Trophoblast cell (in vitro differentiated cells and primary cell): ENCODE data around the gene MBD3L2.

Source experiments
- DNase-seq, 2 donors: peaks; one replicate each; pipeline ENCODE4 v3.0.0-alpha.2; 2016
- H2AFZ ChIP-seq: 2 replicates; pipeline ENCODE4 v1.6.1; 2013; ENCODE audit warnings: low read length, moderate library complexity, mild to moderate bottlenecking; ENCODE audit not compliant: insufficient read depth, poor library complexity
- H2AK5ac ChIP-seq: 2 replicates; pipeline ENCODE4 v1.6.1; 2013; ENCODE audit warnings: mild to moderate bottlenecking, low read length
- H2BK120ac ChIP-seq: 2 replicates; pipeline ENCODE4 v1.6.1; 2013; ENCODE audit warnings: low read length, mild to moderate bottlenecking, moderate library complexity; ENCODE audit not compliant: insufficient read depth, poor library complexity
- H2BK12ac ChIP-seq: 2 replicates; pipeline ENCODE4 v1.6.1; 2013; ENCODE audit warnings: mild to moderate bottlenecking, low read length, moderate library complexity
- H2BK5ac ChIP-seq: 2 replicates; pipeline ENCODE4 v1.6.1; 2013; ENCODE audit warnings: low read length, low read depth, moderate library complexity, mild to moderate bottlenecking; ENCODE audit not compliant: poor library complexity
- H3K14ac ChIP-seq: 2 replicates; pipeline ENCODE4 v1.6.1; 2013; ENCODE audit warnings: mild to moderate bottlenecking, low read length
- H3K18ac ChIP-seq: 2 replicates; pipeline ENCODE4 v1.6.1; 2013; ENCODE audit warnings: mild to moderate bottlenecking, low read length
- H3K23ac ChIP-seq: 2 replicates; pipeline ENCODE4 v1.6.1; 2013; ENCODE audit warnings: low read length
- H3K27ac ChIP-seq: 2 replicates; pipeline ENCODE4 v1.5.1; 2013; ENCODE audit warnings: low read depth, mild to moderate bottlenecking, inconsistent platforms, low read length, moderate library complexity
- H3K27me3 ChIP-seq: 2 replicates; pipeline ENCODE4 v1.6.1; 2013; ENCODE audit warnings: inconsistent platforms, mild to moderate bottlenecking, low read length, moderate library complexity; ENCODE audit not compliant: insufficient read depth
- H3K36me3 ChIP-seq, 2 experiments: 1 replicate in 1 of 2; 2 replicates in 1 of 2; pipeline ENCODE4 v1.6.1; 2013; ENCODE audit warnings: low read length in 2 of 2, mild to moderate bottlenecking in 2 of 2, moderate library complexity in 1 of 2; ENCODE audit not compliant: insufficient read depth in 2 of 2, control insufficient read depth in 1 of 2
- H3K4ac ChIP-seq: 2 replicates; pipeline ENCODE4 v1.6.1; 2013; ENCODE audit warnings: low read depth, mild to moderate bottlenecking, low read length, moderate library complexity
- H3K4me1 ChIP-seq, 2 experiments: 1 replicate in 1 of 2; 2 replicates in 1 of 2; pipeline ENCODE4 v1.6.1; 2013; ENCODE audit warnings: low read length in 2 of 2, mild to moderate bottlenecking in 2 of 2, moderate library complexity in 1 of 2; ENCODE audit not compliant: insufficient read depth in 2 of 2, control insufficient read depth in 1 of 2
- H3K4me2 ChIP-seq: 2 replicates; pipeline ENCODE4 v1.6.1; 2013; ENCODE audit warnings: inconsistent platforms, mild to moderate bottlenecking, low read length, moderate library complexity
- H3K4me3 ChIP-seq: 2 replicates; pipeline ENCODE4 v1.5.1; 2013; ENCODE audit warnings: mild to moderate bottlenecking, low read depth, low read length, inconsistent platforms
- H3K79me1 ChIP-seq: one replicate; pipeline ENCODE4 v1.6.1; 2013; ENCODE audit warnings: low read length
- H3K79me2 ChIP-seq: 2 replicates; pipeline ENCODE4 v1.6.1; 2013; ENCODE audit warnings: low read length, mild to moderate bottlenecking; ENCODE audit not compliant: control insufficient read depth, insufficient read depth, poor library complexity
- H3K9ac ChIP-seq: 2 replicates; pipeline ENCODE4 v1.6.1; 2013; ENCODE audit warnings: mild to moderate bottlenecking, low read length
- H3K9me3 ChIP-seq: 2 replicates; pipeline ENCODE4 v1.6.1; 2013; ENCODE audit warnings: low read depth, mild to moderate bottlenecking, control low read depth, inconsistent platforms, low read length; ENCODE audit not compliant: insufficient read depth
- H4K12ac ChIP-seq: 2 replicates; pipeline ENCODE4 v1.6.1; 2013; ENCODE audit warnings: low read depth, mild to moderate bottlenecking, low read length, moderate library complexity
- H4K8ac ChIP-seq: 2 replicates; pipeline ENCODE4 v1.6.1; 2013; ENCODE audit warnings: low read depth, mild to moderate bottlenecking, low read length, moderate library complexity
- H4K91ac ChIP-seq: one replicate; pipeline ENCODE4 v1.6.1; 2013; ENCODE audit warnings: low read depth, mild to moderate bottlenecking, low read length, moderate library complexity
- WGBS: extraction: QIAGEN DNeasy Blood & Tissue Kit; methylation state at CpG from one replicate; pipeline ENCODE4 v1.1.7; 2013; ENCODE audit warnings: missing lambda C conversion rate; ENCODE audit not compliant: insufficient read length, insufficient coverage; ENCODE audit errors: extremely low coverage; 5-methylcytosine and 5-hydroxymethylcytosine counted together

Gene MBD3L2

GRCh38 chr19:7078008-7078407 is 28.9 kb downstream of the MBD3L2 start:
- WGBS = no CpG with 5 or more reads among the region's 2 CpGs
- Histone ChIP-seq H3K79me1 (peaks cover 4% of the 10 kb centered on the region), H3K18ac (no peak overlapping the region)

DNA sequence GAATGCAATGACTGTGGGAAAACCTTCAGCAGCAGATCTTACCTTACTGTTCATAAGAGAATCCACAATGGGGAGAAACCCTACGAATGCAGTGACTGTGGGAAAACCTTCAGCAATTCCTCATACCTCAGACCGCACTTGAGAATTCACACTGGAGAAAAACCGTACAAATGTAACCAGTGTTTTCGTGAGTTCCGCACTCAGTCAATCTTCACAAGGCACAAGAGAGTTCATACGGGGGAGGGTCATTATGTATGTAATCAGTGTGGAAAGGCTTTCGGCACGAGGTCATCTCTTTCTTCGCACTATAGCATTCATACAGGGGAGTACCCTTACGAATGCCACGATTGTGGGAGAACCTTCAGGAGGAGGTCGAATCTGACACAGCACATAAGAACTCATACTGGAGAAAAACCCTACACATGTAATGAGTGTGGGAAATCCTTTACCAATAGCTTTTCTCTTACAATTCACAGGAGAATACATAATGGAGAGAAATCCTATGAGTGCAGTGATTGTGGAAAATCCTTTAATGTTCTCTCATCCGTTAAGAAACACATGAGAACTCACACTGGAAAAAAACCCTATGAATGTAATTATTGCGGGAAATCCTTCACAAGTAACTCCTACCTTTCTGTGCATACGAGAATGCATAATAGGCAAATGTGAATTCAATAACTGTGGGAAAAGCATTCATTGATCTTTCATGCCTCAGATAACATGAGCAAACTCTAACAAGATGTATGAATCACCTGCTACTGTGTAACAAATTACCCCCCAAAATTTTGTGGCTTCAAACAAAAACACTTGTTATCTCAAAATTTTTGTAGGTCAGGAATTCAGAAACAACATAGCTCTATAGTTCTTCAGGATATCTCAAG is 34.2 kb downstream of the MBD3L2 start:
- H3K79me1 ChIP-seq = no peaks in the 10 kb centered on the region
- H3K27me3 ChIP-seq = peaks cover 2% of the 10 kb centered on the region
- H2AFZ ChIP-seq = no peak overlapping the region
- peaks cover 33 to 54% of the 10 kb centered on the region in 2 experiments for H3K36me3 ChIP-seq
- no peak overlapping the region for H3K4ac ChIP-seq
- H3K14ac ChIP-seq = no peak overlapping the region
- H3K4me2 ChIP-seq = no peak overlapping the region
- no peak overlapping the region for H3K9ac ChIP-seq
- no peak overlapping the region for H3K27ac ChIP-seq
- H2AK5ac ChIP-seq = no peak overlapping the region
- H3K23ac ChIP-seq = no peak overlapping the region
- no peak overlapping the region for H4K91ac ChIP-seq
- H3K18ac ChIP-seq = no peak overlapping the region
- H3K79me2 ChIP-seq = no peaks in the 10 kb centered on the region
- no peak overlapping the region for H4K8ac ChIP-seq
- no peak overlapping the region for H2BK5ac ChIP-seq
- H4K12ac ChIP-seq = no peak overlapping the region
- H3K9me3 ChIP-seq = peaks cover 45% of the 10 kb centered on the region
- no peaks in the 10 kb centered on the region for H3K4me1 ChIP-seq
- H2BK12ac ChIP-seq = no peak overlapping the region
- DNase-seq = no peak
- H3K4me3 ChIP-seq = no peak overlapping the region
- no CpG with 5 or more reads among the region's 15 CpGs for WGBS
- H2BK120ac ChIP-seq = no peak overlapping the region

More at GRCh38 chr19:7078008-7078407, 28.9 kb downstream of the MBD3L2 start:
- no peak overlapping the region for H2BK120ac ChIP-seq
- peaks cover 52 to 75% of the 10 kb centered on the region in 2 experiments for H3K36me3 ChIP-seq
- H3K27ac ChIP-seq = no peak overlapping the region
- H3K9ac ChIP-seq = no peak overlapping the region
- H3K4me1 ChIP-seq = peaks cover 5% of the 10 kb centered on the region in 2 experiments
- no peak overlapping the region for H4K91ac ChIP-seq
- H2BK5ac ChIP-seq = no peak overlapping the region
- no peak overlapping the region for H3K14ac ChIP-seq
- H3K27me3 ChIP-seq = no peaks in the 10 kb centered on the region
- no peak overlapping the region for H4K12ac ChIP-seq
- H3K4ac ChIP-seq = no peak overlapping the region
- H2AFZ ChIP-seq = no peak overlapping the region
- H4K8ac ChIP-seq = no peak overlapping the region
- H3K4me2 ChIP-seq = no peak overlapping the region
- H3K9me3 ChIP-seq = peaks cover 35% of the 10 kb centered on the region
- H2BK12ac ChIP-seq = no peak overlapping the region
- DNase-seq = no peak
- no peak overlapping the region for H3K4me3 ChIP-seq
- H2AK5ac ChIP-seq = no peak overlapping the region
- H3K23ac ChIP-seq = no peak overlapping the region
- no peaks in the 10 kb centered on the region for H3K79me2 ChIP-seq

DNA sequence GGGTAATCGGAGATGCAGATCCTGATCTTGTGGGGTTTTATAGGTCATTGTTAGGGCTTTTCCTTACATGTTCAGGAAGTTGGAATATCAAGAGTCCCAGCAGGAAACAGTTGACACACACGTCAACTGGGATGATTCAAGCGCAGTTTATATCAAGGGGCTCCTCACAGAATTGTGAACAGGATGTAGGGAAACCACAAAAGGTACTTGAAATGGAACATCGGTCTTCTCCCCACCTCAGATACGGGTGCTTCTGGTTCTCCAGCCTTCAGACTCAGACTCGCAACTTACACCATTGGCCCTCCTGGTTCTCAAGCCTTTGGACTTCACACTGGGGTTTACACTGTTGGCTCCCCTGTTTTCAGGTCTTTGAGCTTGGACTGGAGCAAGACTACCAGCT is 39.9 kb downstream of the MBD3L2 start:
- no CpG with 5 or more reads among the region's 6 CpGs for WGBS
- H3K27me3 ChIP-seq = peaks cover 2% of the 10 kb centered on the region
- no peak overlapping the region for H3K4me3 ChIP-seq
- H3K4ac ChIP-seq = no peak overlapping the region
- no peak overlapping the region for H4K8ac ChIP-seq
- no peak overlapping the region for H2BK120ac ChIP-seq
- H3K18ac ChIP-seq = no peak overlapping the region
- no peaks in the 10 kb centered on the region for H3K4me1 ChIP-seq
- no peaks in the 10 kb centered on the region for H3K79me2 ChIP-seq
- H3K14ac ChIP-seq = no peak overlapping the region
- no peak overlapping the region for H2BK12ac ChIP-seq
- H2AK5ac ChIP-seq = no peak overlapping the region
- H3K36me3 ChIP-seq = peaks cover 7 to 8% of the 10 kb centered on the region in 2 experiments
- H2AFZ ChIP-seq = no peak overlapping the region
- no peak overlapping the region for H2BK5ac ChIP-seq
- no peak overlapping the region for H3K9ac ChIP-seq
- peaks cover 26% of the 10 kb centered on the region for H3K9me3 ChIP-seq
- no peak overlapping the region for H3K27ac ChIP-seq
- DNase-seq = no peak
- H3K23ac ChIP-seq = no peak overlapping the region
- H4K91ac ChIP-seq = no peak overlapping the region
- H3K79me1 ChIP-seq = no peaks in the 10 kb centered on the region
- no peak overlapping the region for H3K4me2 ChIP-seq
- H4K12ac ChIP-seq = no peak overlapping the region

DNA sequence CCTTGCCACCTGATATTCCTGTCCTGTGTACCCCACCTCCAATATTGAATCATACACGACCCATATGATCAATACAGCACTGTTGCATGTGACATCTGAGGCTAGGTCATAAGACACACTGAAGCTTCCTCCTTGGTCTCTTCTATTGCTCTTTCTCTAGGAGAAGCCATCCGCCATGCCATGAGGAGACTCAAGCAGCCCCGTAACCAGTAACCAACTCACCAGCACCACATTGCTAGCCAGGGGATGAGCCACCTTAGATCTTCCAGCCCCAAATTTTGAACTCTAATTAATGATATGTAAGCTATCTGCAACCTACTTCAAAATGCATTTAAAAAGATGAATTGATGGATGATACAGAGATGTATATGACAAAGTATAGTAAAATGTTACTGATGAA is 49.0 kb downstream of the MBD3L2 start:
- no peak overlapping the region for H3K4ac ChIP-seq
- H3K79me2 ChIP-seq = peaks cover 6% of the 10 kb centered on the region
- no peak overlapping the region for H3K27ac ChIP-seq
- no peak overlapping the region for H3K4me2 ChIP-seq
- H2BK12ac ChIP-seq = no peak overlapping the region
- H3K9ac ChIP-seq = peak overlapping the region; percentile 9
- peaks cover 8% of the 10 kb centered on the region for H3K79me1 ChIP-seq
- H3K23ac ChIP-seq = no peak overlapping the region
- H3K14ac ChIP-seq = no peak overlapping the region
- H3K9me3 ChIP-seq = peaks cover 10% of the 10 kb centered on the region
- no peak for DNase-seq
- no peak overlapping the region for H2BK5ac ChIP-seq
- no peak overlapping the region for H2AK5ac ChIP-seq
- no peak overlapping the region for H3K4me3 ChIP-seq
- H3K27me3 ChIP-seq = no peaks in the 10 kb centered on the region
- H2AFZ ChIP-seq = no peak overlapping the region
- H4K8ac ChIP-seq = no peak overlapping the region
- no peak overlapping the region for H2BK120ac ChIP-seq
- H3K18ac ChIP-seq = no peak overlapping the region
- H4K91ac ChIP-seq = no peak overlapping the region
- no peak overlapping the region for H4K12ac ChIP-seq
- H3K4me1 ChIP-seq = peaks cover 4% of the 10 kb centered on the region in 2 experiments
- no peaks in the 10 kb centered on the region for H3K36me3 ChIP-seq
- whole genome bisulfite sequencing = no CpG with 5 or more reads among the region's 3 CpGs
